NCI-H2196 treated with DMSO at 0.1 percent for 48 hours (cell line): ENCODE measurements around the gene KRTAP12-1.
"Not testable (repeated sequence)": the region's sequence is repeated elsewhere in the genome, so short reads cannot be mapped to it uniquely, and the experiment has no call there.

Source experiments
- DNase-seq: peaks from one replicate; lab custom pipeline; 2025; ENCODE audit not compliant: unreplicated experiment; lab: John Stamatoyannopoulos, UW

Gene KRTAP12-1

DNA sequence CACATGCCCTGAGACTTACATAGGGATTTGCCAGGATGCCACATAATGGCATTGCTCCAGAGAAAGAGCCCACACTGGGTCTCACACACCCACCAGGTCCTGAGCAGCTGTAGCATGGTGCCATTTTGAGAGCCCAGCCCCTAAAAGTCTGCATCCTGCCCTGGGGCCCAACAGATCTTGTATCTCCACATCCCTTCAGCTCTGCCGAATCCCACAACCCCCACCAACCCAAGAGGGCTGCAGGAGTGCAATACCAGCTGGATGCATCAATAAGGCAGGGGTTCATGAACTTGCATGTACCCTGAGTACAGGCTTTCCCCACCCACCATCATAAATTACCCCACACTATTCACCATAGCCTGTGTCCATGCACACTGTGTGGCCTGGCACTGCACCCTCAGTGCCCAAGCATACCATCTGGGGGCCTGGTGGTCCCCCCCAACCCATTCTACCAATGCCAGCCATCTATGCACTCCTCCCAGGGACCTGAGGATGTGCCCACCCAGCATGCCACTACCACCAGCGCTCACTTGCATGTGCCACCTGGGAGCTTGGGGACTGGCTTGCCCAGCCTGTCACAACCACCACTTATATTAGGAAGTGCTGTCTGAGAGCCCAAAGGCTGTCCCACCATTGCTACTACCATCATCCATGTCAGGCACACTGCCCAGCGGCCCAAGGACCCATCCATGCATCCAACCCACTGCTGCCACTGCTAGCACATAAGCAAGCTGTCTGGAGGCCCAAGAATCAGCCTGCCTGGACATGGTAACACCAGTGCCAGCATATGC, 11.1 kb downstream of the KRTAP12-1 start:
- no peak for DNase-seq

DNA sequence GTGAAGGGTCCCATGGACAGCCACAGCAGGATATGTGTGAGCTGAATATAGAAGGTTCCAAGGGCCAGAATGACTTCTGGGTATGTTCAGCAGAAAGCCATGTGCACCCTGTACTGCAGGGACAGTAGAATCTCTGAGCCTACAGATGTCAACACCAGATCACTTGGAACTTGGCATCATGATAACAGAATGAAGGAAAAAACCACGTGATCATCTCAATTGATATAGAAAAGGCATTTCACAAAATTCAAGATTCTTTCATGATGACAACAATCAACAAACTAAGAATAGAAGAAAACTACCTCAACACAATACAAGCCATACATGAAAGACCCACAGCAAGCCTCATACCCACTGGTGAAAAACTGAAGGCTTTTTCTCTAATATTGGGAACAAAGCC, 14.4 kb downstream of the KRTAP12-1 start:
- DNase-seq, result no peak

DNA sequence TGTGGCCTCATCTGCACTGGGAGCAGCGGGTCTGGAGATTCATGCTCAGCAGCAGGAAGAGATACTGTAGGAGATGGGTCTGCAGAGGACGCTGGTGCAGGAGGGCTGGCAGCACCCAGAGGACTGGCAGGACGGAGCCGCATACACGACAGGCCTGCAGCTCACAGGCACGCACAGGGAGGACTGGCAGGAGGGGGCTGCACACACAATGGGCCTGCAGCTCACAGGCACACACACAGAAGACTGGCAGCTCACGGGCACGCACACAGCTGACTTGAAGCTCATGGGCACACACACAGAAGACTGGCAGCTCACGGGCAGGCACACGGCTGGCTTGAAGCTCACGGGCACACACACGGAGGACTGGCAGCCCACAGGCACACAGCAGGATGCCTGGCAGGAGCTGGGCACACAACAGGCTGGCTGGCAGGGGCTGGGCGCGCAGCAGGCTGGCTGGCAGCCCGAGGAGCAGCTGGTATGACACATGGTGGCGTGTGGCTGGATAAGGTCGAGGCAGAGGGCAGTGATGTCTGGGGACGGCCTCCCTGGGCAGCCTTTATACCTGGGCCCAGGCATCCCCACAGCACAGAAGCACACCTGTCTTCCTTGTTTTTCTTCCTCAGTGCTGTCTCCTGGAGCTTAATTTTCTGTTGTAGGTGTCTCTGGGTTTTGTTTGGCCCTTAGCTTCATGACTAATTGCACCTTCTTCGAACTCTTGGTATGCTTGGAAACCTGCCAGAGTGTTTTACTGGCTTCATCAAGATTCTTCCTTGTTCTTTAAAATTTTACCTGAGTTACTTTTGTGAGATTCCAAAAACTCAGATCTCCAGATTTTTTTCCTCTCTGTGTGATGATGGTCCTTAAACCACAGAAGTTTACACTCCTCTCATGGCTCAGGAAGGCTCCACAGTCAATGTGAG, 15.3 kb downstream of the KRTAP12-1 start, which contains the start of gene KRTAP12-2:
Gene KRTAP12-2 (minus strand): TSS at position 527 of the 920 bp plus-strand sequence. CDS start 41 bp downstream, at position 486.
- DNase-seq, result peak; percentile 57

DNA sequence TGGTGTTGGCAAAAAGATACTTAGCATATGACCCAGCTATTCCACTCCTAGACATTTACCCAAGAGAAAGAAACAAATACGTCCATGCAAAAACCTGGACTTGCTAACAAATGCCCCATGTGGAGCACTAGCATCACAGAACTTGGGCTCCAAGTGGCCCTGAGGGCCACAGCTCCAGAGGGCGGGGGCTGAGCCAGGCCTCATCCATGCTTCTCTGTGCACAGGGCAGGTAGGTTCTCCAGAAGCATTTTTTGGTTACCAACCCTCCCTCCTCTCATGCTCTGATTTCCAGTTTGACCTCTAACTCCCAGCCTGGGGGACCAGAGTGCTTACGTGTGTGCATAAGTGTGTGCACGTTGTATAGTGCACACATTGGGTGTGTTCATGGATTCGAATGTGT, 17.3 kb downstream of the KRTAP12-1 start:
- no peak for DNase-seq

DNA sequence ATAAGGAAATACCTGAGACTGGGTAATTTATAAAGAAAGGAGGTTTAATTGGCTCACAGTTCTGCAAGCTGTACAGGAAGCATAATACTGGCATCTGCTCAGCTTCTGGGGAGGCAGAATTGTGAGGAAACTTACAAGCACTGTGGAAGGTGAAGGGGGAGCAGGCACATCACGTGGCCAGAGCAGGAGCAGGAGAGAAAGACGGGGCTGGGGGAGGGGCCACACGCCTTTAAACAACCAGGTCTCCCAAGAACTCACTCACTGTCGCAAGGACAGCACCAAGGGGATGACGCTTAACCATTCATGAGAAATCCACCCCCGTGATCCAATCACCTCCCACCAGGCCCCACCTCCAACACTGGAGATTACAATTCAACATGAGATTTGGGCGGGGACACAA, 20.4 kb downstream of the KRTAP12-1 start:
- DNase-seq, result not testable (repeated sequence)

DNA sequence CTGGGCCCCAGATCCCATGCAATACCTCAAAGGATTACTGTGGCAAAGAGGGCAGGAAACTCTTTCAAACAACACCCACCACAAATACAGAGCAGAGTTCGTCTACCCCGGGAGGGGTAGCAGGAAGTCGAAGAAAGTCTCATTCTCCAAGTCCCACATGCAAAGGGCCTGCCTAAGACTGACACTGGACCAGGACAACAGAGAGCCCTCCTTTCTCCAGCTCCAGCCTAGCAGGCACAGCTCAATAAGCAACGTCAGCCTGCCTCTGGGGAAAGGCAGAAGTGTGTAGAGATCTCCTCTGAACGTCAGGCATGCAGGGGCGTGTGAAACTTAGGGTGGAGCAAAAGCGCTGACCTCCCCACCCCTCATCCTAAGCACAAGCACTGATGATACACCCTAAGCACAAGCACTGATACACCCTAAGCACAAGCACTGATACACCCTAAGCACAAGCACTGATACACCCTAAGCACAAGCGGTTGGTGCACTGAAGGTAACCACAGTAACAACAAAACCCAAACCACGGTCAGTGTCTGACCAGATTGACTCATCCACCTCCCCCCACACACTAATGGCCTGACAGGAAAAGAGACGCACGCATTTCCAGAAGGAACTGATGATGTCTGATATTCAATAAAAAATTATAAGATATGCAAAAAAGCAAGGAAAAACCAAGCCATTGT, 22.9 kb downstream of the KRTAP12-1 start:
- DNase-seq, result no peak

DNA sequence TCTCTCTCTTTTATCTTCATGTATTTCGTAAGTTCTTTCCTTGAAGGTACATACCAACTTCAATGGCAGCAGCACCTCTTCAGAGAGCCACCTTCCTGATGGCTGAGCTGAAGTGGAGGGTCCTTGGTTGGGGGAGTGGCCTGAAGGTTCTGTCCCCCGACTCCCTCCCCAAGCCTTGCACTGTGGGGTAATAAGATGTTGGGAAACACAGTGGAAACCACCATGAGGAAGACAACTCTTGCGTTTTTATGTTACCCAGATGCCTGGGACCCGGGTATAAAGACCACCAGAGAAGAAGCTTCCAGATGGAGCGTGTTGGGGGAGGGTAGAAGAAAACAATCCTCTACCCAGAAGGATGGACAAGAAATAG, 23.4 kb downstream of the KRTAP12-1 start:
- DNase-seq, result no peak

DNA sequence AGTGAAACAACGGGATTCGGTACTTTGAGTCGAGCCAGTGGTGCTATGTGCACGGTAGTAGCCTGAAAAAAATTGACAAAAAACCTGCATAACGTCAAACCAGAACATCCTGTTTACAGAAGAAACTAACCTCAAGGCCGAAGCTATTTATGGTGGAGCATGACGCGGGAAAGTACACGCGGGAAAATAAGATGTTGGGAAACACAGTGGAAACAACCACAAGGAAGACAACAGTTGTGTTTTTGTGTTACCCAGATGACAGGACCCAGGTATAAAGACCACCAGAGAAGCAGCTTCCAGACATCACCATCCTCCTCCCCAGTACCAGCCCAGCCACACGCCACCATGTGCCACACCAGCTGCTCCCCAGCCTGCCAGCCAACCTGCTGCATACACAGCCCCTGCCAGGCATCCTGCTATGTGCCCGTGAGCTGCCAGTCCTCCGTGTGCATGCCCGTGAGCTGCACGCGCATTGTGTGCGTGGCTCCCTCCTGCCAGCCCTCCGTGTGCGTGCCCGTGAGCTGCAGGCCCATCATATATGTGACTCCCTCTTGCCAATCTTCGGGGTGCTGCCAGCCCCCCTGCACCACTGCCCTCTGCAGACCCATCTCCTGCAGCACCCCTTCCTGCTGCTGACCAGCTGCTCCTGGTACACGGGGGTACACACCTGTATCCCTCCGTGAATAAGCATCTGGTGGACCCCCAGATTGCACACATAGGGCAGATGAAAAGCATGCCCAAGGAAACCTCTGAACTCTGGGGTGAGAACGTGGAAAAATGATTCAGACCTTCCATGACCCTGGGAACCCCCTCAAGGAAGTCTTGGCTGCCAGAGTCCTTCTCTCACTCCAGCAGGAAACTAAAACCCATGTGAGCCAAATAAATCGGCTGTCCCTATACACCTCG, 24.1 kb downstream of the KRTAP12-1 start, which contains the start of gene KRTAP12-3:
Gene KRTAP12-3 (plus strand): TSS at position 298 of the 906 bp plus-strand sequence. CDS start 48 bp downstream, at position 346.
- DNase-seq, result no peak

DNA sequence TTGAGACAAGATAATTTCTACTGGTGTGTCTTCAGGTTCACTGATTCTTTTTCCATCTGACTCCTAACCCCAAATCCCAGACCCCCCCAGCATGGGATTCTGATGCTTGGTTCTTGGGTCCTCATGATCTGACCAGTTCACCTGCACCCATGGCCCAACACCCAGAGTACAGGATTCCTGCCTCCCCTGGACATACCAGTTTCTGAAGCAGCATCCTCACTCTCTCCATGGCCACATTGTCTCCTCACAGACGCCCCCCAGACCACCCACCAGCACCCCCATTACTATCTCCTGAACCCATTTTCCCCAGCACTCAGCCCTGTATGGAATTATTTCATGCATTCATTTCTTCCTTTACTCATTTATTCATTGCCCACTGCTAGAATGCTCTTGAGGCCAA, 25.1 kb downstream of the KRTAP12-1 start:
- no peak for DNase-seq

DNA sequence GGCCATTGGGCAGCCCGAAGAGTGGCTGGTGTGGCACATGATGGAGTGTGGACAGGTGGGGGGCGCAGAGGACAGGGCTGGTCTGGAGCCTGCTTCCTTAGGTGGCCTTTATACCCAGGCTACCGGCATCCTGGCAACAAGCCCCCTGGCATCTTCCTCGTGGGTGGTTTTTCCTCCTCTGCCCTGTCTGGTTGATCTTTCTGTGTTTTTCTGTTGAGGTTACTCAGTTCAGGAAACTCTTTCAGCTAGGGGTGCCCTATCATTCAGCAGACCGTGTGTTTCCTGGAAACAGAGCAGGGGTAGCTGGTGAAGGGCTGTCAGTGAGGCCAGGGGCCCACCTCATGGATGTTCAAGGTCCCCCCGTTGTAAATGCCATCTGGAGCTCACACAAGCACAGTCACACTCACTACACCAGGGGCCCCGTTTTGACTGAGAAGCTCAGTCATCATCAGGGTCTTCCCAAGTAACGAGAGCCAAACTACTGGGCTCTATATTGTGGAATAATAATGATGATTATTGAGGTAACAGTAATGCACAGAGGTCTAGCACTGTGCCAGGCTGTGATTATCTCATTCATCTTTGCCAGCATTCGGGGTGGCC, 27.3 kb downstream of the KRTAP12-1 start, which contains the start of gene KRTAP12-4:
Gene KRTAP12-4 (minus strand): TSS at position 84 of the 600 bp plus-strand sequence. CDS start 45 bp downstream, at position 39.
- DNase-seq, result no peak

DNA sequence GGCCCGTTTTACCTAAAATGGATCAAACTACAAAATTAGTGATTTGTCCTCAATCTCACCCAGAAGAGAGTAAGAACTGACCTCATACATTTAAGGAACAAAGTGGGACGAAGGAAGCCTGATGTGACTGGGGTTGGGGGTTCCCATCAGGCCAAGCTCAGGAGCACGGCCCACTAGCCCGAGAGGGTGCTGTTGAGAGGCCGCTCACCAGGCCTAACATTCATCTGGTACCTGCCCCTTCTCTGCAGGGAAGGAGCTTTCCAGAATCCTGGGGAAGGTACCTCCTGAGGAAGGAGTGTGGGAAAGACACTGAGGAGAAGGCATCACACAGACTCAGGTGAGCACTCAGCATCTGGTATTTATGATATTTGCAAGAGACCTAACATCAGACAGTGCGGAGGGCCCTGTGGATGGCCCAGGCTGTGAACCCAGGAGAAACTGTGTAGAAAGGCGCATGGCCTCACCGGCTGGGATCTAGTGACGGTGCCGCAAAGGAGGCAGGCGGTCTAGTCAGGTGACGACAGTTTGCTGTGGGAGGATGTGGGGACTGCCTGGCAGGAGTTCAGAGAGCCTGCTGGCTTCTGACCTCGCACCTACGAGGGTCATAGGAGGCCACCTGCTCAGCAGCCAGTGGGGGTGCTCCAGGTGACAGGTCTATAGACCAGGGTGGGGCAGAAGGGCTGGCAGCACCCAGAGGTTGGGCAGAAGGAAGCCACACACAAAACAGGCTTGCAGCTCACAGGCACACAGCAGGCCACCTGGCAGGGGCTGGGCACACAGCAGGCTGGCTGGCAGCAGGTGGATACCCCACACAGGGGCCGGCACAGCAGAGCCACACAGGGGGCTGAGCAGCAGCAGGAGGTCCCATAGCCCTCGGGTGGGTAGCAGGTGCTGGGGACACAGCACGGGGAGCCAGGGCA, 28.0 kb downstream of the KRTAP12-1 start:
- peak; percentile 60 for DNase-seq

DNA sequence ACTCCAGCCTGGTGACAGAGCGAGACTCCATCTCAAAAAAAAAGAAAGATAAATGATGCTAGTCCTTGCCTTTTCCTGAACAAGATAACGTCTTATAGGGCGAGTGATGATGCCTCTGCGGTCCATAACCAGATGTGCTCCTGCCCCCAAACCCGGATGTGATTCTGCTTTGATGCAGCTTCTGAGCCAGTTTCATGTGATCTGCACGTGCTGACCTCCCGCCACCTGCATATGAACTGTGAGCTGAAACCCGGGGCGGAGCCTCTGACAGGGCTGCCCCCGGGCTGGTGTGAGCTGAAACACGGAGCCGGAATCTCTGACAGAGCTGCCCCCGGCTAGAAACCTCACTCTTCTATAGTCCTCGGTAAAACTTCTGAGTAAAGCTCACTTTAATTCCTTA, 28.8 kb downstream of the KRTAP12-1 start:
- no peak for DNase-seq

DNA sequence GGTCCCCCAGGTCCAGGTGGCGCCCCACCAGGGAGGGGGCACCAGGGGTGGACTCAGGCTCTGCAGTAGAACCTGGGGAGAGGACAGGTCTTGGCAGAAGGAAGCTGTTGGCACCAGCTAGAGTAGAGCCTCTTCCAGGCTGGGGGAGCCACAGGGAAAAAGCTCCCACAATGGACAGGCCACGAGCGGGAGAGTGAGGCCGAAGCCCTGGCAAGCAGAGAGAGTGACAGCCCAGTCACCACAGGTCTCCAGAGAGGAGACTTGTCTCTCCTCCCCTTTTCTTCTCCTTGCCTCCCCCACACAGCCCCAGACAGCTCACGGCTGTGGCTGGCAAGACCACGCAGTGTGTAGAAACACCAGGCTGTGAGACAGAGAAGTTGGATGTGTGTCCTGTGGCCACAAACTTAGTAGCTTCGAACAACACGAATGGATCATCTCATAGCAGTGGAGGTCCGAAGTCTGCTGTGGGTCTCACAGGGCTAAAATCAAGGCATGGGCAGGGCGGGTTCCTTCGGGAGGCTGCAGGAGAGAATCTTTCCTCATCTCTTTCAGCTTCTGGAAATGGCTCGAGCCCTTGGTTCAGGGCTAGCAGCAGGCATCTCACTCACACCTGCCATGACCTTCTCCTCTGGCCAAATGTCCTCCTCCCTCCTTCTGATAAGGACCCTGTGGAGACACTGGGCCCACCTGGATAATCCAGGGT, 30.8 kb downstream of the KRTAP12-1 start:
- no peak for DNase-seq

DNA sequence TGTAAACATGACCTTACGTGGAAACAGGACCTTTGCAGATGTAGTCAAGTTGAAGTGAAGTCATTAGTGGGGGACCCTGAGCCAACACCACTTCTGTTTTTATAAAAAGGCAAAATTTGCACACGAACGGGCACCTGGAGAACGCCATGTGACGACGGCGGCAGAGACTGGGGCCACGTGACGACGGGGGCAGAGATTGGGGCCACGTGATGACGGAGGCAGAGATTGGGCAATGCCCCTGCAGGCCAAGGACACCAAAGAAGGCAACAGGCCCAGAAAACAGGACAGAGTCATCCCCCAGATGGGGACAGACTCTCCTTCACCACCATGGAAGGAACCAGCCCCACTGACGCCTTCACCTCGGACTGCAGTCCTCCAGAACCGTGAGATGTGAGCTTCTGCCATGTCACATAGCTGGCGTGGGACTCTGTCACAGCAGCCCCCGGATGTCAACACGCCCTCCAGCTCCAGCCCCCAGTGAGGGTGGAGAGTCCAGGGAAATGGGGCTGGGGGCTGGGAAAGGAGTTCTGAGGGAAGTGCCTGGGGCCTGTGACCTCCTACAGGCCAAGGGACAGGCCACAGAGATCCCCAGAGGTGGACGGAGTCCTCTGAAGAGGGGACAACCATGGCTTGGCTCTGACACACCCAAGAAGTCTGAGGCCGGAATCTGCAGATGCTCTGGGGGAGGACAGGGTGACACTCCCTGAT, 31.5 kb downstream of the KRTAP12-1 start:
- DNase-seq, result no peak

DNA sequence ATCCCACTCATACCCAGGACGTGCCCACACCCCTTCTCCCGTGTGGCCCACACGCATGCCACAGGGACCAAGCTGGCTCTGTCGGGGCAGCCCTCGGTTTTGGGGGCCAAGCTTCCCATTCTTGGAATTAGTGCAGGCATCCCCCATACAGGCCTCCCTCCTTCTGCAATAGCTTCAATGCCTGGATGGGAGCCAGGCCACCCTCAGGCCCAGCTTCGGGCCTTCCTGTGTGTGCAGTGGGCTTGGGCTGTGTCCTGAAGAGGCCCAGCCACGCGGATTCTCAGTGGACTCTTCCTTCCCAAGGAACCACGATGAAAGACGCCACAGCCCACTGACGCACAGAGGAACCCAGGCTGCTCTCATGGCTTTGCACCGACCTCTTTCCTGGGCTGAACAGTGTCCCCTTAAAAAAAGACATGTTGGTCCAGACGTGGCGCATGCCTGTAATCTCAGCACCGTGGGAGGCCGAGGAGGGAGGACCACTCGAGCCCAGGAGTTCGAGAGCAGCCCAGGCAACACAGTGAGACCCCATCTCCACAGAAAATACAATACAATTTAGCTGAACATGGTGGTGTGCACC, 32.4 kb downstream of the KRTAP12-1 start:
- DNase-seq, result no peak

DNA sequence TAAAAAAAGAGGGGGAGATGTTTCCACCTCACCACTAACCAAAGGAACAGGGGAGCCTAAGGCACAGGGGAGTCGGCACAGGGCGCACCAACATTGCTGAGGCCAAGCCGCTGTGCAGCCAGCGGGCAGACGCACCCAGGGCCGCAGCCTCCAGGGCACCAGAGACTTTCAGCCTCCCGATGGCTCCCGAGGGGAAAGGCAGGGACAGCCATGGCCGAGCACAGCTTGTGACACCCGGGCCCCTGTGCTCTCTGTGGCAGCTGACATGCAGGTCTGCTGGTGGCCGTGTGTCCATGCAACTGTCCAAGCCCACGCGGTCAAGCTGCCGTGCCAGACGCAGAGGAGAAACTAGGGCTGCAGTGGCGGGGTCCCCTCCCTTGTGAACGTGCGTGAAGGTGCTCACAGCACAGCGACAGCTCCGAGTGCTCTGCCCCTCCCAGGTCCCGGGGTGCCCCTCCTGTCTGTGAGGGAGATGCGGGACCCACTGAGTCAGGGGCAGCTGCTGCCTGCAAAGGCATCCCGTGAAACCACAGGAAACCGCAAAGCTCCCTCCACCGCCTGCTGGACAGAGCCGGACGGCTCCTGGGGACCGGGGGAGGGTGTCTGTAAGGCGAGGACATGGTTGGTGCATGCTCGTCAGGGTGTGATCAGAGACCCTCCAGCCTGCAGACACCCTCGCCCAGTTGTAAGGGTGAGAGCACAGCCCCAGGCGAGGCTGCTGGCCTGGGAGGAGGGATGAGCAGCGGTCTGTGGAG, 33.2 kb downstream of the KRTAP12-1 start:
- DNase-seq, result no peak
